GM20000 (cell line): ENCODE data around the gene C2CD2.

Experiments used
- DNase-seq: peaks from one replicate; pipeline ENCODE4 v3.0.0; 2012; ENCODE audit warnings: low spot score
- TF ChIP-seq, protein P1 (sequence below): IDR thresholded peaks from 2 replicates; pipeline ENCODE4 v1.5.1; 2012; ENCODE audit warnings: mild to moderate bottlenecking, control low read depth; ENCODE audit errors: extremely low read depth, missing control alignments

C2CD2 gene

DNA sequence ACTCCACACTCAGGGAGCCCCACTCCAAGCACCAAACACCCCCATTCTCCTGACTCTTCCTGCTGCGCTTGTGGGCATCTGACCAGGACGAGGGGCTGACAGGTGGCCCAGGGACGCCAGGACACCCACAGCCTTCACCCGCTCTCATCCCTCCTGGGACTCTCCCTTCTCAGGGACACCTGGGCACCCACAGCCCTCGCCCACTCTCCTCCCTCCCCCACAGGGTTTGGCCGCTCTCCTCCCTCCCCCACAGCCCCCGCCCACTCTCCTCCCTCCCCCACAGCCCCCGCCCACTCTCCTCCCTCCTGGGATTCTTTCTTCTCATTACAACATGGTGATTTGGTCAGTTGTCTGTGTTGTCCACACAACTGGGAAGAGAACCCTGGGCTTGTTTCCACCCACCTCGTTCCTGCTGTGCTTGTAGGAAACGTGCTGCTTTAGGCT is 118.1 kb downstream of the C2CD2 start:
- DNase-seq = no peak

More for the DNA sequence above, 118.1 kb downstream of the C2CD2 start:
- TF ChIP-seq, protein P1, sequence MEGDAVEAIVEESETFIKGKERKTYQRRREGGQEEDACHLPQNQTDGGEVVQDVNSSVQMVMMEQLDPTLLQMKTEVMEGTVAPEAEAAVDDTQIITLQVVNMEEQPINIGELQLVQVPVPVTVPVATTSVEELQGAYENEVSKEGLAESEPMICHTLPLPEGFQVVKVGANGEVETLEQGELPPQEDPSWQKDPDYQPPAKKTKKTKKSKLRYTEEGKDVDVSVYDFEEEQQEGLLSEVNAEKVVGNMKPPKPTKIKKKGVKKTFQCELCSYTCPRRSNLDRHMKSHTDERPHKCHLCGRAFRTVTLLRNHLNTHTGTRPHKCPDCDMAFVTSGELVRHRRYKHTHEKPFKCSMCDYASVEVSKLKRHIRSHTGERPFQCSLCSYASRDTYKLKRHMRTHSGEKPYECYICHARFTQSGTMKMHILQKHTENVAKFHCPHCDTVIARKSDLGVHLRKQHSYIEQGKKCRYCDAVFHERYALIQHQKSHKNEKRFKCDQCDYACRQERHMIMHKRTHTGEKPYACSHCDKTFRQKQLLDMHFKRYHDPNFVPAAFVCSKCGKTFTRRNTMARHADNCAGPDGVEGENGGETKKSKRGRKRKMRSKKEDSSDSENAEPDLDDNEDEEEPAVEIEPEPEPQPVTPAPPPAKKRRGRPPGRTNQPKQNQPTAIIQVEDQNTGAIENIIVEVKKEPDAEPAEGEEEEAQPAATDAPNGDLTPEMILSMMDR = no peak
